Activated naive CD4-positive, alpha-beta T cell treated with Interleukin-2 at 50 U/mL for 16 hours (primary cell): ENCODE data around the gene TRIM8.
A peak's percentile ranks its signal among the peaks of the same experiment; 100 is the strongest.
"Not testable (repeated sequence)": the region's sequence is repeated elsewhere in the genome, so short reads cannot be mapped to it uniquely, and the experiment has no call there.

ENCODE experiments used
- DNase-seq: peaks from one replicate; pipeline ENCODE4 v3.0.0-alpha.2; 2020

TRIM8 gene

GRCh38 chr10:102673819-102674511, 29.7 kb downstream of the TRIM8 start:
- DNase-seq, result peak; percentile 66

GRCh38 chr10:102674566-102674965, 30.3 kb downstream of the TRIM8 start:
- no peak for DNase-seq

- DNase-seq, result no peak
Observed at GRCh38 chr10:102675011-102675665, 30.9 kb downstream of the TRIM8 start.

GRCh38 chr10:102675666-102676533, 31.6 kb downstream of the TRIM8 start:
- no peak for DNase-seq

- no peak for DNase-seq
Observed at GRCh38 chr10:102676534-102677315, 32.4 kb downstream of the TRIM8 start.

- DNase-seq, result no peak
Observed at GRCh38 chr10:102677331-102678067, 33.2 kb downstream of the TRIM8 start.

GRCh38 chr10:102678068-102678400, 33.8 kb downstream of the TRIM8 start:
- DNase-seq, result no peak

GRCh38 chr10:102678842-102679289, 34.6 kb downstream of the TRIM8 start:
- DNase-seq, result no peak

- no peak for DNase-seq
Observed at GRCh38 chr10:102679596-102679995, 35.3 kb downstream of the TRIM8 start.

- no peak for DNase-seq
Observed at GRCh38 chr10:102681696-102682095, 37.4 kb downstream of the TRIM8 start.

GRCh38 chr10:102682416-102682815, 38.1 kb downstream of the TRIM8 start:
- DNase-seq, result no peak

- DNase-seq, result no peak
Observed at GRCh38 chr10:102682981-102683380, 38.7 kb downstream of the TRIM8 start.

- no peak for DNase-seq
Observed at GRCh38 chr10:102683736-102684135, 39.5 kb downstream of the TRIM8 start.

- no peak for DNase-seq
Observed at GRCh38 chr10:102691285-102692066, 47.2 kb downstream of the TRIM8 start.

GRCh38 chr10:102695401-102695800, 51.1 kb downstream of the TRIM8 start:
- DNase-seq, result not testable (repeated sequence)

GRCh38 chr10:102696736-102697135, 52.5 kb downstream of the TRIM8 start:
- no peak for DNase-seq

- DNase-seq, result no peak
Observed at GRCh38 chr10:102698894-102699293, 54.6 kb downstream of the TRIM8 start.

- DNase-seq, result no peak
Observed at GRCh38 chr10:102701272-102701671, 57.0 kb downstream of the TRIM8 start.

- no peak for DNase-seq
Observed at GRCh38 chr10:102701796-102702195, 57.5 kb downstream of the TRIM8 start.

- DNase-seq, result no peak
Observed at GRCh38 chr10:102702742-102703141, 58.5 kb downstream of the TRIM8 start.

GRCh38 chr10:102704915-102705314, 60.6 kb downstream of the TRIM8 start:
- DNase-seq, result no peak
